HG03060 (cell line): ENCODE results near the gene TLE7.

Experiments used
- ATAC-seq: cut with Tn5 transposase; IDR thresholded peaks from one replicate; pipeline ENCODE4 v1.9.1; 2021; ENCODE audit warnings: low read depth, moderate number of reproducible peaks; ENCODE audit not compliant: unreplicated experiment

TLE7 gene

DNA sequence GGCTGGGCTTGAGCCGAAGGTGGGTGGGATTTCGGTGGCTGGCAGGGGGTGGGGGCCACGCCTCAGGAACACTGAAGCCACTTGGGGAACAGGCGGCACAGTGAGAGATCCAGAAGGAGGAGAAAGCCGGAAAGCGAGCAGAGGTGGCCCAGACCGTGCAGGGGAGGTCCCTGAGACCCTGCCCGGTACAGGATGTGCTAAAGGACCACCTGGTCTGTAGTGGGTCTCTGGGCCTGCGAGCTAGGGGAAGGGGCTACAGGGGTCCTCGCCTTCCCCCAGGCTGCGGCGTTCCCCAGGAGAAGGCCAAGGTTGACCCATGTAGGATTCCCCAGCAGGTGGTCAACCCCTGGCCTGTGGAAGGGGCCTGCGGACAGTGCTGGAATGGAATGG, at the start of gene TLE7:
TSS of gene TLE7 (minus strand) at position 4 of the 390 bp plus-strand sequence. CDS start 8,730 bp downstream, outside the sequence.
- no peak for ATAC-seq

DNA sequence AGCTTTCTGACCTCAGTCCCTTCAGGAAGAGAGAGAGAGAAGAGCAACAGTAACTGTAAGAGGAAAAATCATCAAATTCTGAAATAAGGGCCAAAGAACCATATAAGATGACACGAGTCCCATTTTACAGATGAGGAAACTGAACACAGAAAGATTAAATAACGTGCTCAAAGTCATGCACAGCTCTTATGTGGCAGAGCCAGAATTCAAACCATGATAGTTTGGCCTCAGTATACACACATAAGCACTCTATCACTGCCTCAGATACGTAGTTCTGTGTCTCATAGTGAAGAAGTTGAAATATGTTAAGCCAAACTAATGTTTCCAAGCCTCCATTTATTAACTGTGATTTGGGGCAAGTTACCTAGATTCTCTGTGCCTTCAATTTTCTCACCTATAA, 49.2 kb upstream of the TLE7 start:
- ATAC-seq, result no peak

DNA sequence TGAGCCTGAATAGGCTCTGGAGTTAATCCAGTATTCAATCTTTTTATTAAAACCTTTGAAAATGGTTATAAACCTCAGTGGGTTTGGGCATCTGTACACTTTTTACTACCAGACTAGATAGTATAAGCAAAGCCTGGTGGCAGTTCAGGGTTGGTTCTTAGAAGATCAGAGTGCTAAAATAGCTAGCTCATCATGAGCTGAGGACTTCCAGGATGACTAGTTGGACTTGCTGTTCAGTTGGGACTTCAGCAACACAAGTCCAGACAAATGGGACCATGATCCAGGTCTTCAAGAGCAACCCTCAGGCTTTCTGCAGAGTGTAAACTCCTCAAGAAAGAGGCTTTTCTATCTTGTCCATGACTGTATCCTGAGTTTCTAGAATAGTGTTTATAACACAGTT, 48.5 kb upstream of the TLE7 start:
- no peak for ATAC-seq

DNA sequence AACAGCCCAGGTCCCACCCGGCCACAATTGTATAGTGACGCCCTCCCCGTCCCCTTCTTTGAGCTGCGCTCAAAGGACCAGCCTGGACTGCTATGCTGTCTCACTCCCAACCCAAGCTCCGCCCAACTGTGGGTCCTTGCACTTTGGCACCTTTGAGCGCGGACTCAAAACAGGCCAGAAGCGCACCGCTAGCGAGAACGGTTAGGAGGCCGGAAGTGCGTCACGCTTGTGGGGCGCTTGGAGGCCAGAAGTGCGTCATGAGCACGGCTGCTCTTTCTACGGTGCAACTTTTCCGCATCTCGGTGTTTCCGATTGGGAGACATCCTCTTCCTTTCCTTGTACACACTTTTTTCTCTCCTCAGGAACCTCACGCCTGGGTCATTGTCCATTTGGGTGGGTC, 47.3 kb upstream of the TLE7 start, which contains the start of gene ZNF19:
TSS of gene ZNF19 (minus strand) at position 203 of the 400 bp plus-strand sequence. CDS start 7,210 bp downstream, outside the sequence.
- no peak for ATAC-seq

GRCh38 chr16:71484006-71484893, 42.4 kb upstream of the TLE7 start:
- peak; percentile 76 for ATAC-seq

DNA sequence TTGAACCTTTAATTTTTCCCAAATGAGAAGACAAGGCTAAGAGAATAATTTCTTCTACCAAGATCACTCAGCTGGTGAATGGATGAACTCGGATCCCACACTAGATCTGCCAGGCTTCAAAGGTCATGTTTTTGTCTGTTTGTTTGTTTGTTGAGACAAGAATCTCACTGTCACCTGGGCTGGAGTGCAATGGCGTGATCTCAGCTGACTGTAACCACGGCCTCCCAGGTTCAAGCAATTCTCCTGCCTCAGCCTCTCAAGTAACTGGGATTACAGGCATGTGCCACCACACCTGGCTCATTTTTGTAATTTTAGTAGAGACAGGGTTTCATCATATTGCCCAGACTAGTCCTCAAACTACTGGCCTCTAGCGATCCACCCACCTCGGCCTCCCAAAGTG, 40.7 kb upstream of the TLE7 start:
- no peak for ATAC-seq

DNA sequence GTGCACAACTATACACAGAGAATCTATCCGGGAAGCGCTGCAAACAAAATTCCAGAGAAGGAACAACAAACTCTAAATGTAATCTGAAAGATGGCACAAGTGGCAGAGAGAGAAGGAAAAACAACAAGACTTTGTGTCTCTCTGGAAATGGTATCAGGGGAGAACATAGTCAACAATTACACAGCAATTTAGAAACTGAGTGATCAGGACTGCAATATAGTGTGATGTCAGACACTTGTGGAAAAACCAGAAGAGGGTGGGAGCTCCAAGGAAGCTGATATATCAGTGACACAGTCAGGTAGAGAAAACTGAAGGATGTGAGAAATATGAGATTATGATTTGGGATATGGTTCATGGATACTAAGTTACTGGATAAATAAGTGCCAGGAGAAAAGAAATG, 39.1 kb upstream of the TLE7 start:
- ATAC-seq, result no peak

DNA sequence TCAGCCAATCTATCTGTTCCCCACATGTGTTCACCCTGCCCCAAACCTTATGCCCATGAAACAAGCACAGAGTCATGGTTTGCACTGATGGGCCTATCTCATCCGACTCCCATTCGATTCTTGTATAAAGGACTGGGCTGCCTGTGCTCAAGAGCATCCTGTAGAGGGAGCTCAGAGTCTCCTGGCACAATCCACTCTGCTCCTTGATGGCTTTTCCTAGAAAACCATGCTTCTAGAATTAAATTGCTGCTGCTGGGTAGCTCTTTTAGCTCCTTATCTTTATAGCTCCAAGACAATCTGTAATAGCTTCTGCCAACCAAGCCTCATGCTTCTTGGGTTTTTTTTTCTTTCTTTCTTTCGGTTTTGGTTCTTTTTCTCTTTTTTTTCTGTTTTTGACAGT, 37.6 kb upstream of the TLE7 start:
- no peak for ATAC-seq

DNA sequence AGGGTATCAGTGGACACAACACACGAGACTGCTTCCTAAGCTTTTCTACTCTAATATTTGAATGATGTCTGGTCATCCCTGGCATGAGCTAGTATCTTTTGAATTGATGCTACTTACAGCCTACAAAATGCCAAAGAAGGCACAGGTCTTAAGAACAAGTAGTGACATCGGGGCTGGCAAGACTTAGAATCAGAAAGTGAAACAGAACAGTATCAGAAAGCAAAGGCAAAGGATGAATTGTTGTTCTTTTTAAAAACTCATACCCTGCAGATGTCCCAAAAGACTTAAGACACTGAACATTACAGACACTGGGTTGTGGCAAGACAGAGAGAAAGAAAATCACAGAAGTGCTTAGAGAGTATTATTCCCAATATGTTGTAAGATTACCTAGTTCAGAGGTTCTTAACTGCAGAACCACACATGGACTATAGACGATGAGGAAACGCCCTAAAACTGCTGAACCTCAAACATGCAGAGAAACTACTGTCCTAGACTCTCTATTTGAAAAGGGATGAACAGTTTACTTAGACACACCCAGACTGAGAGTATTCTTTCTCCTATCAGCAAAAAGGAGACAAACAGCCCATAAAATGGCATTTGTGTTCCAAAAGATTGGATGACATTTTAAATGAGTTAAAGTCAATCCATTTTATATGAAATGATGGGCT, 34.7 kb upstream of the TLE7 start:
- no peak for ATAC-seq

DNA sequence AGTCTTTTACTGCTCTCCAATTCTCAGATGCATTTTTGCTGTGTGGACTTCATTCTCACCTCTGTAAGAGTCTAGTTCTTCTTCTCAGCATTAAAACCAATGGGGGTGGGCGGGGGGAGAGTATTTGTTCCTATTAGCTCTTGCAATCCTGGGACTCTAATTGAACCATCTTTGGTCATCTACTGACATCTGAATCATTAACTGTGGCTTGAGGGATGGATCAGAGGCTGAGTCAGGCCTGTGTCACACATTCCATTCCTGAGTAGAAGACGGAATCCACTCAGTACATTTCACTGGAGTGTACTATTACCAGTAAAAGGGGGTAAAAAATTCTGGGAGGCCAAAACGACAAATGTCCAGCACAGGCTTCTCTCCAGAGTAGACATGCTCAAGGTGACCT, 33.0 kb upstream of the TLE7 start:
- ATAC-seq, result no peak

DNA sequence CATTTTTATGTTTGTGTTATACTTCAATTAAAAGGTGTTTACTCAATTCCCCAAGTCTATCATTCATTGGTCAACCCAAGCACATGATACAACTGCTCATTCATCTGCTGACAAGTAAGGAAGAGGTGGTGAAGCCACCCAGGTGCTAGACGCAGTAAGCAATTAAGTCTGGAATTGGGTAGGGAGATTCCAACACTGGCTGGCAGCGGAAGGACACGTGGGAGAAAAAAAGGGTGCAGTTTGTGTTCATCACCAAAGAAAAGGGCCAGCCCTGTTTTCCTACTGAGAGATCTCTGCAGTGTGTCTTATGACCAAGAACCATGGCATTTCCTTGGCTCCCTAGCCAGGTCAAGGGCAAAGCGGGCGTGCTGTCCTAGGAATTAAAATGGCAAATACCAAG, 32.0 kb upstream of the TLE7 start:
- no peak for ATAC-seq

DNA sequence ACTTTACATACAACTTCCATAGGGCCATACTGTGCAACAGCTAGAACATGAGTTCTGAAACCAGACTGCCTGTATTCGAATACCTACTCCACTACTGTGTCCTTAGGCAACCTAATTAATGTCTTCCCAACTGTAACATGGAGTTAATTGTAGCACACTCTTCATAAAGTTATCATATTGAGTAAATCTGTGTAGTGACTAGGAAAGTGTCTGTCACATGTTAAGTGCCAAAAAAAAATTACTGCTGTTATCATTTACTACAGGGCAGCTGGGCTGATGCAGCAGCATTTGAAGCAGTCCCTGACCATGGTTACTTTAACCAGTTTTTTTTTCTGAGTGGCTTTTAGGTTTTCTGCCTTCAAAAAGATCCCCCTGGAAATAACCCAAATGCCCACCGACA, 31.1 kb upstream of the TLE7 start:
- ATAC-seq, result no peak

DNA sequence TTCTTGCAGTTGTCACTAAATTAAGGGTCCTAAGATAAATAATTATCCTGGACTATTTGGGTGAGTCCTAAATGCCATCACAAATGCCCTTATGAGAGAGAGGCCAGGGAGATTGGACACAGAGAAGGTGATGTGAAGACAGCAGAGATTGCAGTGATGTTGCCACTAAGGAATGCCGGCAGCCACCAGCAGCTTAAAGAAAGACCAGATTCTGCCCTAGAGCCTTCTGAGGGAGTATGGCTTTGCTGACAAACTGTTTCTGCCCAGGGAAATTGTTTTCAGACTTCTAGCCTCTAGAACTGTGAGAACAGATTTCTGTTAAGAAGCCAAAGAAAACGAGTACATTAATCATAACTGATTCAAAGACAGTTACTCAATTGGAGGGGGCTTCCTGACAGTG, 30.2 kb upstream of the TLE7 start:
- ATAC-seq, result no peak

GRCh38 chr16:71467810-71468209, 26.0 kb upstream of the TLE7 start:
- ATAC-seq, result no peak

- no peak for ATAC-seq
Observed at GRCh38 chr16:71464231-71464630, 22.4 kb upstream of the TLE7 start.

DNA sequence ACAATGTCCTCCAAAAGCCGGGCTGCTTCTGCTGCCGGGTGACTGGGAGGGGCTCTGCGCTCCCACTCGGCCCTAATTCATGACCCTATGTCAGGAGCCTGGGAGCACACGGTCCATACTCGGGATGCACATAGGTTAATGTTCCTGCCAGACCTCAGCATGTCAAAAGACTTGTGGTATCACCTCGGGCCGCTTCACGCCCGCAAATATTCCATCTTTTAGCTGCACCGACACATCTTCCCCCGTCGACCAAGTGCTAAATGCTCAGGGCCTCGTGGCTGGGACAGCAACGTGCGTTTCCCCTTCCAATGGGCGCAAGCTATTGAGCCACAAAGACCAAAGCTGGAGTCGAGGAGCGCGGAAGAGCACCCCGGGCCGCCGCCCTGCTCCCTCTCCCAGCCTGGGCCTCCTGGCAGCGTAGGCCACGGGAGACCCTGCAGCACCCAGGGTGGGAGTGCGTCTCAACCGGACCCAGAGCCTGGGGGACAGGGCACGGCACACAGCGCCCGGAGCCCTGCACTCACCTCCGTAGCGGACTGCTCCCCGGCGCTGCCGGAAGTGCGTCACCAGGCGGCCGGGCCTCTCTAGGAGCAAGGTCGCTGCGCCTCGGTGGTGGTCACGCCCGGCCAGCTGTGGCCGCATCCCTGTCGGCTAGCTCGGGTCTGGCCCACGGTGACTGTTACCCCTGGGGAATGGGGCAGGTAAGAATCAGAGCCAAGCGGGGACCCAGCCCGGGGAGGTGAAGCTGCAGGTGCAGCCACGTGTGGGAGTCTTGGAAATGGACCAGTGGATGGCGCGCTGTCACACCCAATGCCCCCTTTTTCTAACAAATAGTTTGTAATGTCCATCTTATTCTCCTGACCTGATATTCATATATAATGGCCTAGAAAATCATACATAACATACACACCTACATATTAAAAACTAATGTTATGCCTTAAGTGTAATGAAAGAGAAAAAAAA, 20.1 kb upstream of the TLE7 start, which contains the start of gene ZNF23:
TSS of gene ZNF23 (minus strand) at position 562 of the 963 bp plus-strand sequence. CDS start 5,451 bp downstream, outside the sequence.
- ATAC-seq, result peak; percentile 69

DNA sequence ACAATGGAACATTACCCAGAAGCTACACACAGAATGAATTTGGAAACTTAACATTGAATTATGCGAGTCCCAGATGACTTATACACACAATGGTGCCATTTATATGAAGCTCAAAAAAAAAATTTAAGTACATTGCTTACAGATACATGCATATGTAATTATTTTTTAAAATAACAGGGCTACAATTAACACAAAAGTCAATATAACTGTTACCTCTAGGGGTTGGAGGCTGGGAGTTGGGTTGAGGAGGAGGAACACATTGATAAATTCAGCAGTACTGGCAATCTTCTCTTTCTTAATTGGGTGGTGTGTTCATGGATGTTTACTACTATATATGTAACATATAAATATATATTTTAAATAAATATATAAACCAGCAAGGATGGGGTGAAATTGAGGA, 19.1 kb upstream of the TLE7 start:
- no peak for ATAC-seq

DNA sequence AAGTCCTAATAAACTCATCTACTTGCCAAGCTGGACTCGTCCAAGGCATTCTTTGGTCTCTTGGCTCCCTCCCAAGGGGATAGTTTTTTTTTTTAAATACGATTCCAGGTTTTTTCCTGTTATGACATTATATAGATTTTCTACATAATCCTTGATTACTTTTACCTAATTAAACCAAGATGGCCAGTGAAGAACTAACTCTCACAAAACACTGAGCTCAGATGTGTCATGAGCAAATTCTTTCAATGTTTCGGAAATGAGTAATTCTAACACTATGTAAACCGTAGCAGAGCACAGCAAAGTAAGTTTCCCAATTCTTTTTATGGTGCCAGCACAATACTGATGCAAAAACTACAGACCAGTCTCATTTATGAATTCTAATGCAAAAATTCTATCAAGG, 18.4 kb upstream of the TLE7 start:
- ATAC-seq, result no peak

GRCh38 chr16:71459510-71459909, 17.7 kb upstream of the TLE7 start:
- ATAC-seq, result no peak

DNA sequence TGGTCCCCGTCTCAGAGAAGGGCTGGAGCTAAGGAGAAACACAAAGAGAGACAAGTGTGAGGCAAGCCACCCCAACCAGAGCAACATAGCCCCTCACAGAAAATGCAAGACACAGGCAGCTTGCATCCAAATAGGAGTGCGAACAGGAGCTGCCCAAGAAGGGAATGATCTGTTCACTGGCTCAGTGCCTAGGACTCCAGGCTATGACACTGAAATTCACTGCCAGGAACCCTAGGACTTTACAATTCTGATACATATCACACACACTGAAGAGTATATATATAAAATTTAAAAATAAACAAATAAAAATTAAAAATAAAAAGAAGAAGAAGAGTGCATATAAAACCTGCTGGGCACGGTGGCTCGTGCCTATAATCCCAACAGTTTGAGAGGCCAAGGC, 14.9 kb upstream of the TLE7 start:
- no peak for ATAC-seq

GRCh38 chr16:71453036-71453435, 11.2 kb upstream of the TLE7 start:
- no peak for ATAC-seq
